Thoracic aorta (tissue), 2 donors: ENCODE measurements around the gene HECTD1. TPM values are rescaled to one million over a fixed set of nuclear protein-coding genes. Genes with fewer than 3 reads are reported as not detected.
"Not testable (repeated sequence)": the region's sequence is repeated elsewhere in the genome, so short reads cannot be mapped to it uniquely, and the experiment has no call there.

Source experiments
- ATAC-seq: fragments of 150-250 bp; one replicate; pipeline ENCODE4 v1.8.0; 2017; ENCODE audit warnings: low read depth; ENCODE audit not compliant: insufficient number of reproducible peaks, low FRiP score
- DNase-seq: peaks from one replicate; pipeline ENCODE4 v3.0.0-alpha.2; 2020; ENCODE audit warnings: low spot score
- H3K27ac ChIP-seq, 2 donors: fragments of 200-600 bp; sonication (generic); 1 replicate in 1 of 2; 2 replicates in 1 of 2; pipeline ENCODE4 v1.5.1; 2016; ENCODE audit warnings: mild to moderate bottlenecking in 2 of 2, moderate library complexity in 2 of 2
- H3K27me3 ChIP-seq: fragments of 200-600 bp; sonication (generic); replicated peaks from 2 replicates; pipeline ENCODE4 v1.6.0; 2016; ENCODE audit warnings: mild to moderate bottlenecking; ENCODE audit not compliant: insufficient read depth
- H3K36me3 ChIP-seq: fragments of 200-600 bp; sonication (generic); one replicate; pipeline ENCODE4 v1.5.1; 2016
- H3K4me1 ChIP-seq, 2 donors: fragments of 200-600 bp; sonication (generic); 1 replicate in 1 of 2; 2 replicates in 1 of 2; pipeline versions ENCODE4 v1.5.1 to v1.6.0; 2016; ENCODE audit warnings: low read depth in 2 of 2, mild to moderate bottlenecking in 1 of 2; ENCODE audit not compliant: control insufficient read depth in 1 of 2
- H3K4me3 ChIP-seq: fragments of 200-600 bp; sonication (generic); 2 replicates; pipeline ENCODE4 v1.5.1; 2016; ENCODE audit warnings: mild to moderate bottlenecking
- H3K9me3 ChIP-seq: fragments of 200-600 bp; sonication (generic); 2 replicates; pipeline ENCODE4 v1.5.1; 2016
- CTCF ChIP-seq: fragments of 200-600 bp; sonication (generic); IDR thresholded peaks from one replicate; pipeline ENCODE4 v1.5.1; 2019; ENCODE audit warnings: antibody characterized with exemption
- total RNA-seq, 2 donors: library from RNA; depleted of rRNA; stranded (reverse); fragments of >200 nt; gene quantifications; one replicate each; pipeline versions ENCODE4 v1.1.0 to v1.2.3, GENCODE V29; 2016

HECTD1 gene
- total RNA-seq, 2 donors from 2014 or later, result 82.6 to 185 TPM

- no peaks in the 10 kb centered on the region for H3K27me3 ChIP-seq
- TF ChIP-seq CTCF, result no peak
- no peak overlapping the region for H3K4me3 ChIP-seq
- H3K36me3 ChIP-seq, result no peaks in the 10 kb centered on the region
- DNase-seq (no peak), ATAC-seq (no peak)
- H3K27ac ChIP-seq, result no peak overlapping the region
- peaks cover 21 to 53% of the 10 kb centered on the region in 2 donors for H3K4me1 ChIP-seq
- no peaks in the 10 kb centered on the region for H3K9me3 ChIP-seq
These were observed 6.9 kb downstream of the HECTD1 start for GRCh38 chr14:31200702-31200990.

- ATAC-seq (no peak), DNase-seq (no peak)
- Histone ChIP-seq H3K9me3 (no peaks in the 10 kb centered on the region), H3K4me3 (no peak overlapping the region), H3K4me1 (peaks cover 29 to 46% of the 10 kb centered on the region in 2 donors), H3K27ac (no peak overlapping the region), H3K36me3 (no peaks in the 10 kb centered on the region), H3K27me3 (no peaks in the 10 kb centered on the region)
- TF ChIP-seq CTCF, result no peak
These were observed 9.9 kb downstream of the HECTD1 start for GRCh38 chr14:31197671-31198070.

- no peaks in the 10 kb centered on the region for H3K9me3 ChIP-seq
- H3K36me3 ChIP-seq, result no peaks in the 10 kb centered on the region
- no peak overlapping the region for H3K4me3 ChIP-seq
- DNase-seq (no peak), ATAC-seq (no peak)
- TF ChIP-seq CTCF, result no peak
- peaks cover 29 to 46% of the 10 kb centered on the region in 2 donors for H3K4me1 ChIP-seq
- H3K27ac ChIP-seq, result no peak overlapping the region
- no peaks in the 10 kb centered on the region for H3K27me3 ChIP-seq
These were observed 10.6 kb downstream of the HECTD1 start for GRCh38 chr14:31196839-31197492.

- H3K4me1 ChIP-seq, result peaks cover 29 to 48% of the 10 kb centered on the region in 2 donors
- ATAC-seq, result no peak
- no peak overlapping the region for H3K27ac ChIP-seq
These were observed 12.9 kb downstream of the HECTD1 start for GRCh38 chr14:31194661-31195060.

GRCh38 chr14:31194095-31194494, 13.5 kb downstream of the HECTD1 start:
- Histone ChIP-seq H3K4me1 (peaks cover 29 to 53% of the 10 kb centered on the region in 2 donors), H3K36me3 (no peaks in the 10 kb centered on the region), H3K27me3 (no peaks in the 10 kb centered on the region), H3K9me3 (no peaks in the 10 kb centered on the region), H3K4me3 (no peak overlapping the region), H3K27ac (no peak overlapping the region)
- DNase-seq (no peak), ATAC-seq (no peak)
- TF ChIP-seq CTCF, result no peak

More at GRCh38 chr14:31194661-31195060, 12.9 kb downstream of the HECTD1 start:
- no peak for DNase-seq
- Histone ChIP-seq H3K27me3 (no peaks in the 10 kb centered on the region), H3K9me3 (no peaks in the 10 kb centered on the region), H3K36me3 (no peaks in the 10 kb centered on the region), H3K4me3 (no peak overlapping the region)
- no peak for TF ChIP-seq CTCF

- not testable (repeated sequence) for H3K27me3 ChIP-seq, DNase-seq, H3K27ac ChIP-seq, H3K9me3 ChIP-seq, H3K36me3 ChIP-seq, H3K4me3 ChIP-seq, ATAC-seq
- peaks cover 20 to 47% of the 10 kb centered on the region in 2 donors for H3K4me1 ChIP-seq
These were observed 15.0 kb downstream of the HECTD1 start for GRCh38 chr14:31192544-31192943.
